H1 (cell line): ENCODE measurements around the gene HOXC13.

Experiments
- BCL11A ChIP-seq, 2 experiments: IDR thresholded peaks; one replicate each; pipeline ENCODE4 v1.6.1; 2011; ENCODE audit warnings: low read depth in 2 of 2, low read length in 2 of 2, mild to moderate bottlenecking in 2 of 2
- BRCA1 ChIP-seq: IDR thresholded peaks from 2 replicates; pipeline ENCODE4 v1.6.1; 2012; ENCODE audit warnings: low read depth, low read length, improper control_type of control experiment
- CBX5 ChIP-seq: fragments of 300-800, 300-1000 bp; sonication (generic); IDR thresholded peaks from 2 replicates; pipeline ENCODE4 v1.7.1; 2016; ENCODE audit warnings: antibody characterized with exemption, low read length, low read depth
- CHD2 ChIP-seq: IDR thresholded peaks from 2 replicates; pipeline ENCODE4 v1.6.1; 2012; ENCODE audit warnings: low read length, improper control_type of control experiment
- CTCF ChIP-seq, 3 experiments: IDR thresholded peaks; 1 replicate in 2 of 3; 2 replicates in 1 of 3; pipeline versions ENCODE4 v1.5.1 to v1.6.1; 2011; ENCODE audit warnings: low read length in 3 of 3, mild to moderate bottlenecking in 3 of 3, inconsistent platforms in 2 of 3, low read depth in 1 of 3, moderate library complexity in 1 of 3; ENCODE audit not compliant: insufficient read depth in 1 of 3; ENCODE audit errors: control extremely low read depth in 1 of 3
- EP300 ChIP-seq, 2 experiments: IDR thresholded peaks; 1 replicate in 1 of 2; 2 replicates in 1 of 2; pipeline ENCODE4 v1.6.1; 2011 to 2012; ENCODE audit warnings: low read depth in 2 of 2, low read length in 2 of 2, mild to moderate bottlenecking in 2 of 2, borderline replicate concordance in 1 of 2, inconsistent platforms in 1 of 2, moderate library complexity in 1 of 2
- EZH2 ChIP-seq: fragments of 200-600 bp; sonication (generic); IDR thresholded peaks from 2 replicates; pipeline ENCODE4 v1.7.1; 2012; ENCODE audit warnings: low read depth, mild to moderate bottlenecking, moderate library complexity, low read length, inconsistent platforms; ENCODE audit not compliant: severe bottlenecking
- MAFK ChIP-seq: IDR thresholded peaks from 2 replicates; pipeline ENCODE4 v1.6.1; 2012; ENCODE audit warnings: low read depth, mild to moderate bottlenecking, improper control_type of control experiment, low read length
- POLR2A ChIP-seq, 2 experiments: IDR thresholded peaks; 1 replicate in 1 of 2; 2 replicates in 1 of 2; pipeline ENCODE4 v1.6.1; 2011; ENCODE audit warnings: low read depth in 2 of 2, low read length in 2 of 2, mild to moderate bottlenecking in 2 of 2; ENCODE audit errors: control extremely low read depth in 1 of 2
- POU5F1 ChIP-seq: IDR thresholded peaks from 2 replicates; pipeline ENCODE4 v1.6.1; 2011; ENCODE audit warnings: low read depth, mild to moderate bottlenecking, low read length, moderate library complexity
- SP1 ChIP-seq: IDR thresholded peaks from 2 replicates; pipeline ENCODE4 v1.6.1; 2011; ENCODE audit warnings: low read depth, low read length
- TF ChIP-seq, protein P1 (sequence below): IDR thresholded peaks from 2 replicates; pipeline ENCODE4 v1.6.1; 2012; ENCODE audit warnings: inconsistent platforms

GRCh38 chr12:53985994-53986685 is 47.5 kb downstream of the HOXC13 start:
- peak; percentile 99 for TF ChIP-seq EZH2
- no peak for TF ChIP-seq CTCF (IDR thresholded peaks at IDR 0.05; ENCODE audit: control extremely low read depth in 1 of 3, insufficient read depth in 1 of 3, low read depth in 1 of 3, low read length in 3 of 3)
- TF ChIP-seq, protein P1, sequence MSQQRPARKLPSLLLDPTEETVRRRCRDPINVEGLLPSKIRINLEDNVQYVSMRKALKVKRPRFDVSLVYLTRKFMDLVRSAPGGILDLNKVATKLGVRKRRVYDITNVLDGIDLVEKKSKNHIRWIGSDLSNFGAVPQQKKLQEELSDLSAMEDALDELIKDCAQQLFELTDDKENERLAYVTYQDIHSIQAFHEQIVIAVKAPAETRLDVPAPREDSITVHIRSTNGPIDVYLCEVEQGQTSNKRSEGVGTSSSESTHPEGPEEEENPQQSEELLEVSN, result no peak
- TF ChIP-seq SP1, result no peak
- TF ChIP-seq MAFK, result no peak
- TF ChIP-seq BCL11A (IDR thresholded peaks at IDR 0.05; ENCODE audit: low read depth in 2 of 2, low read length in 2 of 2), result no peak
- no peak for TF ChIP-seq BRCA1
- TF ChIP-seq POU5F1, result no peak
- TF ChIP-seq POLR2A (IDR thresholded peaks at IDR 0.05; ENCODE audit: control extremely low read depth in 1 of 2, low read depth in 2 of 2, low read length in 2 of 2), result no peak
- no peak for TF ChIP-seq CBX5
- TF ChIP-seq CHD2, result no peak
- no peak for TF ChIP-seq EP300 (IDR thresholded peaks at IDR 0.05; ENCODE audit: borderline replicate concordance in 1 of 2, low read depth in 2 of 2, low read length in 2 of 2)
